Endothelial cell of umbilical vein (primary cell): ENCODE data around the gene ALG8. TPM values are rescaled to one million over a fixed set of nuclear protein-coding genes. Genes with fewer than 3 reads are reported as not detected.

Source experiments
- BruUV-seq: library from RNA; stranded (reverse); fragments of 400-500 nt; replicated peaks from 2 replicates; lab custom pipeline; 2021; lab: Mats Ljungman, UMichigan
- CTCF ChIA-PET: fragments of 300-600, 350-600 bp; sonication (Branson Sonifier 250); formaldehyde crosslinking; loops from one replicate; lab custom pipeline; 2021; ENCODE audit warnings: antibody characterized with exemption, inconsistent platforms; lab: Charles Lee
- POLR2A ChIA-PET: fragments of 300-600, 350-600 bp; sonication (Branson Sonifier 250); formaldehyde crosslinking; loops from one replicate; lab custom pipeline; 2021; ENCODE audit warnings: antibody characterized with exemption, inconsistent platforms; lab: Charles Lee
- DNase-seq: peaks from one replicate; pipeline ENCODE4 v3.0.0-alpha.2; 2011; ENCODE audit warnings: low read depth, low spot score
- FAIRE-seq: peaks from 2 replicates; lab custom pipeline; 2011; peaks lifted over from hg19 to GRCh38; lab: Jason Lieb, UNC
- H2AFZ ChIP-seq: 2 replicates; pipeline ENCODE4 v1.6.0; 2012; ENCODE audit warnings: low read depth, low read length, control low read depth, inconsistent platforms
- H3K27ac ChIP-seq: 2 replicates; pipeline ENCODE4 v1.5.1; 2011; ENCODE audit warnings: low read depth, mild to moderate bottlenecking, control low read depth, low read length, moderate library complexity; ENCODE audit not compliant: insufficient read depth
- H3K27me3 ChIP-seq, 2 experiments: 2 replicates each; pipeline versions ENCODE4 v1.6.0 to v1.6.1; 2011; ENCODE audit warnings: low read length in 2 of 2, mixed read lengths in 1 of 2; ENCODE audit not compliant: control insufficient read depth in 2 of 2, insufficient read depth in 2 of 2
- H3K36me3 ChIP-seq, 2 experiments: 2 replicates in 1 of 2; 3 replicates in 1 of 2; pipeline ENCODE4 v1.5.1; 2011; ENCODE audit warnings: low read length in 2 of 2, mild to moderate bottlenecking in 1 of 2, moderate library complexity in 1 of 2; ENCODE audit not compliant: control insufficient read depth in 2 of 2, insufficient read depth in 2 of 2; ENCODE audit errors: extremely low read depth in 1 of 2
- H3K4me1 ChIP-seq: 3 replicates; pipeline ENCODE4 v1.5.1; 2011; ENCODE audit warnings: mild to moderate bottlenecking, low read length; ENCODE audit not compliant: control insufficient read depth, insufficient read depth; ENCODE audit errors: extremely low read depth
- H3K4me2 ChIP-seq: 2 replicates; pipeline ENCODE4 v1.6.1; 2011; ENCODE audit warnings: low read length, control low read depth, mixed read lengths; ENCODE audit not compliant: insufficient read depth
- H3K4me3 ChIP-seq, 3 experiments: fragments of 200-600 bp in 1 of 3; sonication (generic), shearing (Covaris generic) in 1 of 3; replicated peaks in 1 of 3; 2 replicates each; pipeline ENCODE4 v1.5.1; 2011 to 2016; ENCODE audit warnings: control low read depth in 3 of 3, low read length in 3 of 3, mild to moderate bottlenecking in 2 of 3, inconsistent platforms in 1 of 3, low read depth in 1 of 3, moderate library complexity in 1 of 3; ENCODE audit not compliant: insufficient read depth in 1 of 3
- H3K79me2 ChIP-seq: 2 replicates; pipeline ENCODE4 v1.6.0; 2012; ENCODE audit warnings: low read length, inconsistent platforms; ENCODE audit not compliant: control insufficient read depth, insufficient read depth
- H3K9ac ChIP-seq: replicated peaks from 2 replicates; pipeline ENCODE3; 2011; ENCODE audit warnings: low read length, control low read depth; ENCODE audit not compliant: insufficient read depth; ENCODE audit errors: extremely low read depth
- H3K9me1 ChIP-seq: replicated peaks from 3 replicates; pipeline ENCODE4 v1.6.0; 2011; ENCODE audit warnings: mild to moderate bottlenecking, low read length; ENCODE audit not compliant: control insufficient read depth, insufficient read depth; ENCODE audit errors: extremely low read depth
- H3K9me3 ChIP-seq: replicated peaks from 2 replicates; pipeline ENCODE4 v1.5.1; 2012; ENCODE audit warnings: low read length, inconsistent platforms; ENCODE audit not compliant: control insufficient read depth, insufficient read depth
- H4K20me1 ChIP-seq: replicated peaks from 2 replicates; pipeline ENCODE3; 2011; ENCODE audit warnings: mild to moderate bottlenecking, low read length; ENCODE audit not compliant: control insufficient read depth, insufficient read depth; ENCODE audit errors: extremely low read depth
- CTCF ChIP-seq, 2 donors: IDR thresholded peaks; 1 replicate in 1 of 2; 2 replicates in 1 of 2; pipeline ENCODE4 v1.5.1; 2011; ENCODE audit warnings: low read length in 2 of 2, mild to moderate bottlenecking in 2 of 2, moderate library complexity in 2 of 2, control low read depth in 1 of 2, inconsistent platforms in 1 of 2, low read depth in 1 of 2; ENCODE audit not compliant: insufficient read depth in 1 of 2; ENCODE audit errors: extremely low read depth in 1 of 2
- EZH2 ChIP-seq: IDR thresholded peaks from 2 replicates; pipeline ENCODE4 v1.6.1; 2012; ENCODE audit warnings: borderline replicate concordance, low read depth, mild to moderate bottlenecking, moderate library complexity, low read length, inconsistent platforms; ENCODE audit not compliant: severe bottlenecking
- FOS ChIP-seq: IDR thresholded peaks from 2 replicates; pipeline ENCODE4 v1.6.1; 2011; ENCODE audit warnings: mild to moderate bottlenecking, low read length, moderate library complexity, borderline replicate concordance; ENCODE audit not compliant: insufficient read depth
- GATA2 ChIP-seq: IDR thresholded peaks from 2 replicates; pipeline ENCODE4 v1.7.0; 2011; ENCODE audit warnings: low read depth, mild to moderate bottlenecking, moderate library complexity, mixed read lengths, low read length; ENCODE audit not compliant: insufficient read length, insufficient read depth
- JUN ChIP-seq: IDR thresholded peaks from 2 replicates; pipeline ENCODE4 v1.6.1; 2011; ENCODE audit warnings: borderline replicate concordance, low read depth; ENCODE audit not compliant: insufficient read length, insufficient read depth
- MAX ChIP-seq: IDR thresholded peaks from 2 replicates; pipeline ENCODE4 v1.6.1; 2011; ENCODE audit not compliant: insufficient read depth, insufficient read length
- MYC ChIP-seq: IDR thresholded peaks from one replicate; pipeline ENCODE4 v1.6.1; 2011; ENCODE audit warnings: mild to moderate bottlenecking, low read depth, low read length
- POLR2A ChIP-seq: IDR thresholded peaks from 2 replicates; pipeline ENCODE4 v1.6.1; 2012; ENCODE audit warnings: low read depth, mild to moderate bottlenecking, control low read depth, low read length
- POLR2AphosphoS5 ChIP-seq: IDR thresholded peaks from 2 replicates; pipeline ENCODE4 v1.6.1; 2012; ENCODE audit warnings: low read depth, mild to moderate bottlenecking, control low read depth, low read length, moderate library complexity; ENCODE audit not compliant: insufficient read depth
- dilution Hi-C: fragments of 300-500 bp; cut with MboI; formaldehyde crosslinking; loops from one replicate; pipeline ENCODE4 v1.15.0; 2019; ENCODE audit warnings: low sequenced_read_pairs; ENCODE audit not compliant: extremely low pct_ligation_motif_present
- intact Hi-C: fragments of 100-400 bp; cut with micrococcal nuclease; formaldehyde crosslinking; loops from one replicate; pipeline ENCODE4 v1.10.0; 2022
- polyA plus RNA-seq, 4 experiments: library from polyadenylated mRNA; depleted of rRNA in 3 of 4; stranded (reverse) in 3 of 4; unstranded in 1 of 4; fragments of >200 nt; gene quantifications; 2 replicates each; pipeline versions ENCODE4 v1.2.1 to v1.2.3, GENCODE V29; 2011 to 2012; ENCODE audit warnings: missing spikeins in 1 of 4
- total RNA-seq: library from RNA; stranded (reverse); gene quantifications from 2 replicates; pipeline ENCODE4 v1.2.3, GENCODE V29; 2021

ALG8 gene
- total and polyA plus RNA-seq, 2 donors (not counting 3 experiments of a cell fraction or from before 2014, with no cell fraction given): 43.9 to 48.2 TPM

GRCh38 chr11:78071717-78072116, 67.7 kb downstream of the ALG8 start:
- DNase-seq: no peak
- POLR2A ChIA-PET: no interaction called here
- no peak overlapping the region for H3K4me2 ChIP-seq
- no peaks in the 10 kb centered on the region for H3K9me1 ChIP-seq
- no peaks in the 10 kb centered on the region for H4K20me1 ChIP-seq
- H3K4me1 ChIP-seq: peaks cover 4% of the 10 kb centered on the region
- no peaks in the 10 kb centered on the region for H3K27me3 ChIP-seq
- no TSS peak for BruUV-seq
- H2AFZ ChIP-seq: no peak overlapping the region
- intact Hi-C loops (no loop called here), dilution Hi-C loops (no loop called here)
- H3K9me3 ChIP-seq: no peaks in the 10 kb centered on the region
- TF ChIP-seq MAX: no peak
- no peak for TF ChIP-seq JUN
- TF ChIP-seq EZH2: no peak
- TF ChIP-seq POLR2A: no peak
- TF ChIP-seq CTCF (IDR thresholded peaks at IDR 0.05; ENCODE audit: extremely low read depth in 1 of 2, insufficient read depth in 1 of 2, low read depth in 1 of 2, low read length in 2 of 2): no peak
- no peak for TF ChIP-seq MYC
- no peak for TF ChIP-seq POLR2AphosphoS5
- no peak for TF ChIP-seq FOS
- no peak for TF ChIP-seq GATA2
- CTCF ChIA-PET: no interaction called here
- no peak overlapping the region for H3K9ac ChIP-seq
- H3K79me2 ChIP-seq: peaks cover 39% of the 10 kb centered on the region
- no peak for FAIRE-seq
- peaks cover 10% of the 10 kb centered on the region in 2 experiments for H3K36me3 ChIP-seq
- no peak overlapping the region for H3K4me3 ChIP-seq
- no peak overlapping the region for H3K27ac ChIP-seq
